Measurements from ENCODE around the gene DOK3.

GRCh38 chr5:177546258-177546741, 36.7 kb upstream of the DOK3 start:
- TF ChIP-seq CTCF (IDR thresholded peaks at IDR 0.05; ENCODE audit: insufficient read depth, low read length) (no peak), POLR2AphosphoS5 (IDR thresholded peaks at IDR 0.05; ENCODE audit: low read depth) (0 out of 2 replicates have a peak, but pooled peaks have one; percentile 38)
